ENCODE data around the gene RSU1.

Gene RSU1

DNA sequence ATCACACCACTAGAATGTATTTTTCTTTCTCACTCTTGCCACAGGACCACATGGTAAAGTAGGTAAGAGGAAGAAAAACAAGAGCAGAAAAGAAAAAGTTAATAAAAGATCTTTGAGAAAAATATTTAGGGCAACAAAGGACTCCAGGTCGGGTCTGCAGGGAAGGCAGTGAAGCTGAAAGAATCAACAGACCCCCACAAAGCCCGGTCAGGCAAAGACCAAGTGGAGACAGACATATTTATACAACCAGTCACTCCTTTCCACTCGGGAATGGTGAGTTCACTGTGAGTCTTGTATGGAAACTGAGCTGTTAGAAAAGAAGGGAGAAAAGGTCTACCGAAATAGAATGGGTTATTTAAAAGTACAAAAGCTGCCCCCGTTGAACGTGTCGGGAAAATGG, 28.0 kb downstream of the RSU1 start:
- no peak for TF ChIP-seq CTCF (IDR thresholded peaks at IDR 0.05; ENCODE audit: control insufficient read depth, extremely low read depth, insufficient read depth)
- no peak for DNase-seq (ENCODE audit: low read depth)
- H3K4me3 ChIP-seq (ENCODE audit: low read depth, low read length): no peak overlapping the region

DNA sequence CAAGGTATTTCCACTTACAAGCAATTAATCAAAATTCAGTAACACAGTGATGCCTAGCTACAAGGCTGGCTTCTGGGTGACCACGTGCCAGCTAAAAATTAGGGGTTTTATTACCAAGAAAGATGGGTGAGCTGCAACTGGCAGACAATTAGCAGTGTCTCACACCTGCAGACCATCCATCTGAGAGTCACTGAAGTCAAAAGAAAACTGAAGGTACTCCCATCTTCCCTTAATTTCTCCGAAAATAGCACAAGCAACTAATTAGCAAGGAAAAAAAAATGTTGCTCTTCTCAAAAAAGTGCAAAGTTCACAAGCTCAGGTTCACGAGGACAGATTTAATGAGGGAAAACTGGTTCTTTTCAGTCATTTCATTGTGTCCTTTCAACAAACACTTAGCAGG, 28.4 kb downstream of the RSU1 start:
- H3K4me3 ChIP-seq (ENCODE audit: low read depth, low read length): no peak overlapping the region
- TF ChIP-seq CTCF (IDR thresholded peaks at IDR 0.05; ENCODE audit: control insufficient read depth, extremely low read depth, insufficient read depth): no peak
- DNase-seq (ENCODE audit: low read depth): no peak

DNA sequence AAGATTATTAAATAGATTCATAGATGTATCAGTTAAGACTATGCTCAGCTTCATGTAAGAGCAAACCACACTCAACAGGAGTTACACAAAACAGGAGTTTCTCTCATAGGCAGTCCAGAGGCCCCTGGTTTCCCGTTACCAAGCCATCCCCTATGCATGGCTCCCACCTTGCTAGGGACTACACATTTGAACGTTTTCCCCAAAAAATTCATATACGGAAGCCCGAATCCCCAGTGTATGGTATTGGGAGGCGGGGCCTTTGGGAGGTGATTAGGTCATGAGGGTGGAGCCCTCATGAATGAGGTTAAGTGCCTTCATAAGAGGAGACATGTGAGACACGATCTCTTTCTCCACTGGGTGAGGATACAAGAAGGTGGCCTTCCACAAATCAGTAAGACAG, 29.1 kb downstream of the RSU1 start:
- no peak overlapping the region for H3K4me3 ChIP-seq (ENCODE audit: low read depth, low read length)
- TF ChIP-seq CTCF (IDR thresholded peaks at IDR 0.05; ENCODE audit: control insufficient read depth, extremely low read depth, insufficient read depth): no peak
- no peak for DNase-seq (ENCODE audit: low read depth)

- no peak for DNase-seq (ENCODE audit: low read depth)
- TF ChIP-seq CTCF (IDR thresholded peaks at IDR 0.05; ENCODE audit: control insufficient read depth, extremely low read depth, insufficient read depth): no peak
- H3K4me3 ChIP-seq (ENCODE audit: low read depth, low read length): no peak overlapping the region
These were observed 29.8 kb downstream of the RSU1 start for GRCh38 chr10:16787361-16787791.

DNA sequence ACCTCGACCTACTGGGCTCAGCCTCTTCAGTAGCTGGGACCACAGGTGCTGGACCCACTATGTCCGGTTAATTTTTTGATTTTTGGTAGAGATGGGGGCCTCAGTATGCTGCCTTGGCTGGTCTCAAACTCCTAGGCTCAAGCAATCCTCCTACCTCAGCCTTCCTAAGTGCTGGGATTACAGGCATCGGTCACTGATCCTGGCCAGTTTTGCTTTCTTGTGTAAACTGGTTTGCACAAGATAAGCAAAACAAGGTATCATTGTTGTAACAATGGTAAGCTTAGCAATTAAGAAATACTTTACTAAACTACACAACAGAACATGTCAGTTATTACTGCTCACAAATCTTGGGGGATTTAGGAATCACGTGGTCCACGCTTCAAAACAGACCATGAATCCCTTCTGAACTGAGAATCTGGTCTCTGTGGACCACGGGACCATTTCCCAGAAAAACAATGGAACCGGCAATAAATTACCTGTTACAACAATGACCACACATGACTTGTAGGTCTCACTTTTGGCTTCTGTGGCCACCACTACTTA, 36.8 kb downstream of the RSU1 start:
- DNase-seq (ENCODE audit: low read depth): no peak
- H3K4me3 ChIP-seq (ENCODE audit: low read depth, low read length): no peak overlapping the region
- no peak for TF ChIP-seq CTCF (IDR thresholded peaks at IDR 0.05; ENCODE audit: control insufficient read depth, extremely low read depth, insufficient read depth)

- no peak for TF ChIP-seq CTCF (IDR thresholded peaks at IDR 0.05; ENCODE audit: control insufficient read depth, extremely low read depth, insufficient read depth)
- no peak for DNase-seq (ENCODE audit: low read depth)
- no peak overlapping the region for H3K4me3 ChIP-seq (ENCODE audit: low read depth, low read length)
These were observed 37.8 kb downstream of the RSU1 start for GRCh38 chr10:16779384-16779915.

Data from LNCaP clone FGC (cell line).